ENCODE measurements around the gene WDR74. TPM values are rescaled to one million over a fixed set of nuclear protein-coding genes. Genes with fewer than 3 reads are reported as not detected.
"Not testable (repeated sequence)": the region's sequence is repeated elsewhere in the genome, so short reads cannot be mapped to it uniquely, and the experiment has no call there.

WDR74 gene
- total RNA-seq, 2 donors from 2014 or later, result 44.6 to 48.1 TPM

DNA sequence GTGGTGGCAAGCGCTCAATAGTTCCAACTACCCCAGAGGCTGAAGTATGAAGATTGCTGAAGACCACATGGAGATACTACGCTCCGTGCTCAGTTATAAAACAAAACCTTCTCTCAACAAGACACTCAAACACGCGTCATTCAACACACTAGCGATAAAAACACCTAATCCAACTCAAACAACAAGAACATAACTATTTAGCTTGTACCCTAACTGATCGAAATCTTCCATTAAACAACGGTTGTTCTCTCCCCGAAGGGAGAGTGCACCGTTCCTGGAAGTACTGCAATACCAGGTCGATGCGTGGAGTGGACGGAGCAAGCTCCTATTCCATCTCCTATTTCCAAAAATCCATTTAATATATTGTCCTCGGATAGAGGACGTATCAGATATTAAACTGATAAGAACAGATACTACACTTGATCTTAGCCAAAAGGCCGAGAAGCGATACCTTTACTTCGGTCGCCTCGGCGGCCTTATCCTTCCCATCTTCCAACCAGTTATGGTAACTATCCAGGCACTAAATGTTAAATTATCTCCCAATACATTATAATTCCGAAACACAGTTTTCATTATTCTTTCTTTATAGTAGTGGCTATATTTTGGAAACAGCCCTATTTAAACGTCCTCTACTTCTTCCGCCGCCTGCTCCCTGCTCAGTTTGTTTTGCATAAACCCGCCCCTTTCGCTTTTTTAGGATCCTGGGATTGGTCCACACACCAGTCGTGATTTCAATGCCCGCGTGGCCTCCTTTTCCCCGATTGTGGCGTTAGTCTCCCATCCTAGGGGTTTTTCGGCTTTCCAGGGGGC is 2.2 kb upstream of the WDR74 start:
- Histone ChIP-seq H3K9me3 (ENCODE audit: control insufficient read depth, low read length) (peaks cover 5% of the 10 kb centered on the region), H3K4me3 (ENCODE audit: low read length) (peak overlapping the region; percentile 76), H3K27me3 (ENCODE audit: control insufficient read depth, insufficient read depth, low read length, poor library complexity, severe bottlenecking) (no peaks in the 10 kb centered on the region), H3K9ac (ENCODE audit: extremely low read depth, low read length, poor library complexity, severe bottlenecking) (peak overlapping the region; percentile 91), H3K36me3 (ENCODE audit: control insufficient read depth, insufficient read depth, low read length) (peaks cover 9% of the 10 kb centered on the region), H3K4me1 (ENCODE audit: control insufficient read depth, insufficient read depth, low read length) (no peaks in the 10 kb centered on the region), H3K27ac (ENCODE audit: low read depth, low read length) (peak overlapping the region; percentile 100)
- no peak for TF ChIP-seq CTCF (conservative IDR thresholded peaks at IDR 0.05)
- H3K4me3 Mint-ChIP-seq, result no peak overlapping the region
- 0% methylated on average over 21 to 32 of the region's 33 CpGs for WGBS, 2 experiments (ENCODE audit: insufficient coverage in 1 of 2, insufficient read length in 1 of 2)
- H3K4me1 Mint-ChIP-seq, result peaks cover 6% of the 10 kb centered on the region
- H3K27me3 Mint-ChIP-seq (ENCODE audit: insufficient read depth), result no peaks in the 10 kb centered on the region
- DNase-seq, result peak; percentile 91
- H3K27ac Mint-ChIP-seq, result no peak overlapping the region
- H3K9me3 Mint-ChIP-seq, result peaks cover 7% of the 10 kb centered on the region
- peaks cover 9% of the 10 kb centered on the region for H3K36me3 Mint-ChIP-seq (ENCODE audit: low read depth)

- not testable (repeated sequence) for H3K4me1 Mint-ChIP-seq; H3K27me3 Mint-ChIP-seq (ENCODE audit: insufficient read depth); H3K27me3 ChIP-seq (ENCODE audit: control insufficient read depth, insufficient read depth, low read length, poor library complexity, severe bottlenecking); H3K4me1 ChIP-seq (ENCODE audit: control insufficient read depth, insufficient read depth, low read length); H3K4me3 Mint-ChIP-seq; H3K9me3 Mint-ChIP-seq; H3K9me3 ChIP-seq (ENCODE audit: control insufficient read depth, low read length); H3K27ac Mint-ChIP-seq
- peaks cover 14% of the 10 kb centered on the region for H3K36me3 Mint-ChIP-seq (ENCODE audit: low read depth)
- WGBS, 2 experiments (ENCODE audit: insufficient coverage in 1 of 2, insufficient read length in 1 of 2), result 1 to 2% methylated on average over 30 to 41 of the region's 41 CpGs
- H3K27ac ChIP-seq (ENCODE audit: low read depth, low read length), result peak overlapping the region; percentile 100
- peaks cover 16% of the 10 kb centered on the region for H3K36me3 ChIP-seq (ENCODE audit: control insufficient read depth, insufficient read depth, low read length)
- H3K4me3 ChIP-seq (ENCODE audit: low read length), result peak overlapping the region; percentile 98
- peak; percentile 93 for DNase-seq
- H3K9ac ChIP-seq (ENCODE audit: extremely low read depth, low read length, poor library complexity, severe bottlenecking), result peak overlapping the region; percentile 86
Measured at GRCh38 chr11:62840721-62841360, 1.5 kb upstream of the WDR74 start.

- WGBS, 2 experiments (ENCODE audit: insufficient coverage in 1 of 2, insufficient read length in 1 of 2), result 92 to 93% methylated on average over 6 to 8 of the region's 8 CpGs
- no peaks in the 10 kb centered on the region for H3K9me3 Mint-ChIP-seq
- no peak for TF ChIP-seq CTCF (conservative IDR thresholded peaks at IDR 0.05)
- no peaks in the 10 kb centered on the region for H3K9me3 ChIP-seq (ENCODE audit: control insufficient read depth, low read length)
- H3K27ac ChIP-seq (ENCODE audit: low read depth, low read length), result no peak overlapping the region
- DNase-seq, result no peak
- no peaks in the 10 kb centered on the region for H3K4me1 ChIP-seq (ENCODE audit: control insufficient read depth, insufficient read depth, low read length)
- no peak overlapping the region for H3K27ac Mint-ChIP-seq
- peaks cover 21% of the 10 kb centered on the region for H3K4me1 Mint-ChIP-seq
- no peaks in the 10 kb centered on the region for H3K27me3 ChIP-seq (ENCODE audit: control insufficient read depth, insufficient read depth, low read length, poor library complexity, severe bottlenecking)
- no peak overlapping the region for H3K9ac ChIP-seq (ENCODE audit: extremely low read depth, low read length, poor library complexity, severe bottlenecking)
- no peak overlapping the region for H3K4me3 Mint-ChIP-seq
- H3K27me3 Mint-ChIP-seq (ENCODE audit: insufficient read depth), result no peaks in the 10 kb centered on the region
- peaks cover 35% of the 10 kb centered on the region for H3K36me3 Mint-ChIP-seq (ENCODE audit: low read depth)
- H3K4me3 ChIP-seq (ENCODE audit: low read length), result no peak overlapping the region
- H3K36me3 ChIP-seq (ENCODE audit: control insufficient read depth, insufficient read depth, low read length), result peaks cover 44% of the 10 kb centered on the region
Measured at GRCh38 chr11:62835336-62835735, 4.1 kb downstream of the WDR74 start.

Measured in endodermal cell (in vitro differentiated cells).